A673 (cell line): ENCODE data around the gene OR13G1. TPM values are rescaled to one million over a fixed set of nuclear protein-coding genes. Genes with fewer than 3 reads are reported as not detected.

Experiments used
- BruUV-seq: library from RNA; stranded (reverse); fragments of 400-500 nt; replicated peaks from 2 replicates; lab custom pipeline; 2021; lab: Mats Ljungman, UMichigan
- CTCF ChIA-PET: fragments of 300-600 bp; sonication (Branson Sonifier 250); formaldehyde crosslinking; loops from one replicate; lab custom pipeline; 2022; ENCODE audit warnings: antibody characterized with exemption; lab: Charles Lee
- POLR2A ChIA-PET: fragments of 300-600 bp; sonication (Branson Sonifier 250); formaldehyde crosslinking; loops from one replicate; lab custom pipeline; 2022; ENCODE audit warnings: antibody characterized with exemption; ENCODE audit not compliant: low non-redundant PET; lab: Charles Lee
- DNase-seq: peaks from one replicate; pipeline ENCODE4 v3.0.0-alpha.2; 2015; ENCODE audit warnings: low spot score
- H3K27ac ChIP-seq: fragments of 200-600 bp; sonication (generic); 2 replicates; pipeline ENCODE4 v1.5.1; 2016; ENCODE audit warnings: mixed run types, low read depth, mild to moderate bottlenecking, mixed read lengths, antibody characterized with exemption, low read length; ENCODE audit not compliant: poor library complexity, severe bottlenecking
- H3K27me3 ChIP-seq: fragments of 200-600 bp; sonication (generic); replicated peaks from 2 replicates; pipeline ENCODE4 v1.6.1; 2017; ENCODE audit warnings: mixed run types, low read depth, mild to moderate bottlenecking, mixed read lengths, antibody characterized with exemption, low read length; ENCODE audit not compliant: insufficient read depth, poor library complexity
- H3K36me3 ChIP-seq: fragments of 200-600 bp; sonication (generic); 2 replicates; pipeline ENCODE4 v1.6.1; 2016; ENCODE audit warnings: mixed run types, mild to moderate bottlenecking, mixed read lengths, antibody characterized with exemption, low read length; ENCODE audit not compliant: insufficient read depth, poor library complexity, severe bottlenecking
- H3K4me1 ChIP-seq: fragments of 200-600 bp; sonication (generic); 2 replicates; pipeline ENCODE4 v1.6.1; 2017; ENCODE audit warnings: mixed run types, mild to moderate bottlenecking, mixed read lengths, antibody characterized with exemption, low read length; ENCODE audit not compliant: insufficient read depth, poor library complexity, severe bottlenecking
- H3K4me3 ChIP-seq: fragments of 200-600 bp; sonication (generic); 2 replicates; pipeline ENCODE4 v1.5.1; 2016; ENCODE audit warnings: low read depth, mixed run types, mild to moderate bottlenecking, mixed read lengths, low read length; ENCODE audit not compliant: poor library complexity, severe bottlenecking
- H3K9me3 ChIP-seq: fragments of 200-600 bp; sonication (generic); 2 replicates; pipeline ENCODE4 v1.6.1; 2016; ENCODE audit warnings: mixed run types, low read depth, mild to moderate bottlenecking, mixed read lengths, antibody characterized with exemption, low read length; ENCODE audit not compliant: poor library complexity, severe bottlenecking
- CTCF ChIP-seq: fragments of 300-800, 200-600 bp; sonication (generic); conservative IDR thresholded peaks from 2 replicates; pipeline ENCODE4 v1.5.1; 2017; ENCODE audit warnings: low read depth, mild to moderate bottlenecking, antibody characterized with exemption, low read length, moderate library complexity, mixed read lengths
- EZH2 ChIP-seq: fragments of 200-600 bp; sonication (generic); IDR thresholded peaks from 2 replicates; pipeline ENCODE4 v1.6.1; 2017; ENCODE audit warnings: borderline replicate concordance, low read depth, mild to moderate bottlenecking, mixed read lengths, antibody characterized with exemption, low read length; ENCODE audit not compliant: poor library complexity, severe bottlenecking
- intact Hi-C: fragments of 100-400 bp; cut with micrococcal nuclease; formaldehyde crosslinking; loops from one replicate; pipeline ENCODE4 v1.10.0; 2022; ENCODE audit not compliant: unreplicated experiment
- total RNA-seq: library from RNA; stranded (reverse); gene quantifications from 2 replicates; pipeline ENCODE4 v1.2.3, GENCODE V29; 2021

The OR13G1 gene
- total RNA-seq, 1 experiment from 2014 or later: not detected

DNA sequence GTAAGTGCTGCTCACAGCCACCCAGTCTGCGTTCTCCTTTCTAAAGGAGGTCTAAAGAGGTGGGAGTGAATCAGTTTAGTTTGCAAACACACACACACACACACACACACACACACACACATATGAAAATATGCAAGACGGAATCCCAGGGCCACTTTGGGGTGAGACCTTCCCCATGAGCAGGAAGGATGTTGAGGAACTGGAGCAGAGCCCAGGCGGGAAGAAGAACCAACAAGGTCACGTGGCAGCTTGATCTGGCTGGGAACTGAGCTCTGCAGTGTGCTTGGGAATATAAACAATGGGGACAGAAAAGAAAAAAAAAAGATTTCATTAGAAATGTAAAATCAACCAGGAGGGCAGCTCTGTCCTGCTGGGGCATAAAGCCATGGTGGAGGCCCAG, 41.5 kb downstream of the OR13G1 start:
- BruUV-seq: no TSS peak
- POLR2A ChIA-PET: no interaction called here
- CTCF ChIA-PET: no interaction called here

GRCh38 chr1:247627951-247628350, 51.6 kb downstream of the OR13G1 start:
- H3K27me3 ChIP-seq: no peaks in the 10 kb centered on the region
- intact Hi-C loops: no loop called here

More for the DNA sequence above, 41.5 kb downstream of the OR13G1 start:
- Histone ChIP-seq H3K9me3 (no peaks in the 10 kb centered on the region), H3K4me1 (no peaks in the 10 kb centered on the region), H3K36me3 (no peaks in the 10 kb centered on the region), H3K27me3 (peaks cover 10% of the 10 kb centered on the region), H3K4me3 (no peak overlapping the region), H3K27ac (no peak overlapping the region)
- no peak for TF ChIP-seq EZH2
- no peak for TF ChIP-seq CTCF
- DNase-seq: no peak
- intact Hi-C loops: no loop called here

More at GRCh38 chr1:247627951-247628350, 51.6 kb downstream of the OR13G1 start:
- no peak overlapping the region for H3K4me3 ChIP-seq
- TF ChIP-seq EZH2 (no peak), CTCF (no peak)
- H3K9me3 ChIP-seq: no peaks in the 10 kb centered on the region
- H3K4me1 ChIP-seq: no peaks in the 10 kb centered on the region
- ChIA-PET CTCF (no interaction called here), POLR2A (no interaction called here)
- H3K27ac ChIP-seq: no peak overlapping the region
- no peaks in the 10 kb centered on the region for H3K36me3 ChIP-seq
- BruUV-seq: no TSS peak
- DNase-seq: no peak

Other genes starting within 250 kb of the OR13G1 start
- gene OR2B11, start 221.6 kb downstream of the OR13G1 start, total RNA-seq: not detected in 2 replicates
- not detected in 2 replicates for gene OR2C3, start 143.3 kb downstream of the OR13G1 start, total RNA-seq
- gene GCSAML, start 130.6 kb downstream of the OR13G1 start, total RNA-seq: not detected in 2 replicates
- gene OR2G2, start 91.4 kb downstream of the OR13G1 start, total RNA-seq: not detected in 2 replicates
- gene OR2G3, start 74.2 kb downstream of the OR13G1 start, total RNA-seq: not detected in 2 replicates
- not detected in 2 replicates for gene OR6F1, start 36.9 kb upstream of the OR13G1 start, total RNA-seq
- not detected in 2 replicates for gene OR14K1, start 58.9 kb upstream of the OR13G1 start, total RNA-seq
- gene OR14A2, start 68.4 kb upstream of the OR13G1 start, total RNA-seq: not detected in 2 replicates
- not detected in 2 replicates for gene OR1C1, start 80.8 kb upstream of the OR13G1 start, total RNA-seq
- not detected in 2 replicates for gene OR14A16, start 144.4 kb upstream of the OR13G1 start, total RNA-seq
- not detected in 2 replicates for gene OR11L1, start 162.2 kb upstream of the OR13G1 start, total RNA-seq
- gene TRIM58, start 177.4 kb upstream of the OR13G1 start, total RNA-seq: not detected in 2 replicates
- not detected in 2 replicates for gene OR2W3, start 215.8 kb upstream of the OR13G1 start, total RNA-seq
- gene OR2T8, start 240.5 kb upstream of the OR13G1 start, total RNA-seq: not detected in 2 replicates
- gene OR2AJ1, start 245.2 kb upstream of the OR13G1 start, total RNA-seq: not detected in 2 replicates